ENCODE results near the gene SIX4.
A peak's percentile ranks its signal among the peaks of the same experiment; 100 is the strongest.

SIX4 gene

DNA sequence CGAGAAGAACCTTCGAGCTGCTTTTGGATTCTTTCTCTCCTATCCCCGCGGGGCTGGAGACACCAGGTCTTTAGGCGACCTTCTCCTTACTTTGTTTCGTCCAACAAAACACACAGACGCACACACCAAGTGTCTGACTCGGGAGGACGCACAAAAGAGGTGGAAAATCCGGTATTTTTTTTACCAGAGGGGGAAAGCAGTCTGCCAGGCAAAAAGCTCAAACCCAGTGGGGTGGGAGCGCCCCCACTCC is 2.1 kb downstream of the SIX4 start:
- DNase-seq (ENCODE audit: low read depth in 2 of 2): no peak

DNA sequence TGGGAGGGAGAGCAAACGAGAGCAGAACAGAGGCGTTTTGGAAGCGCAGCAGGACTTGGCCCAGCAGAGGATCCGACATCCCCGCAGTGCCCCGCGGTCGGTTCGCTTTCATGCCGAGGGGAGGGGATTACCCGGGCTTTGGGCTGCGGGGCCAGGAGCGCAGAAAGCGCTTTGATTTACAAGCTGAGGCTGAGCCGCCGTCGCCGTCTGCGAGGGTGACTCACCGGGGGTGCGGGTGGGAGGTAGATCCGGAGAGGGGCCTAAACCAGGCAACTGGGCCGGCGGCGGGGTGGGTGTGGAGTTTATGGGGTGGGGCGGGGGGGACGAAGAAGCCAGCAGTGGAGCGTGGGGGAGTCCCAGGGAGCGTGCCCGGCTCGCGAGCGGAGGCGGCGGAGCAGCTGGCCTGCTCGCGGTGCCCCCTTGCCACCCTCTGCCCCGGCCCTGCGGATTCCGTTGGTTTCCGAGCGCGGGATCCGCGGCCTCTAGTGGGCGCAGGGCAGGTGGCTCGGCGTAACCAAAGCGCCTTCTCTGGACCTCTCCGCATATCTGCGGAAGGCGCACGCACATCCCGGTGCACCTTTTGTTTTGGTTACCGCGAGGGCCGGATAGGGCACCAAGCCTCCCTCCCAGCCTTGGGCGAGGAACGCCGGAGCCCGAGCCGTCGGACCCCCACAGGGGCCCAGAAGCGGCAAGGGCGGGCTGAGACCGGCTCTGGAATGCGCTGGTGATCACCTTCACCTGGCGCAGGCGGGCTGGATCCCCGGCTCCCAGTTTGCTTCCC is 2.6 kb downstream of the SIX4 start:
- DNase-seq (ENCODE audit: low read depth in 2 of 2): no peak

DNA sequence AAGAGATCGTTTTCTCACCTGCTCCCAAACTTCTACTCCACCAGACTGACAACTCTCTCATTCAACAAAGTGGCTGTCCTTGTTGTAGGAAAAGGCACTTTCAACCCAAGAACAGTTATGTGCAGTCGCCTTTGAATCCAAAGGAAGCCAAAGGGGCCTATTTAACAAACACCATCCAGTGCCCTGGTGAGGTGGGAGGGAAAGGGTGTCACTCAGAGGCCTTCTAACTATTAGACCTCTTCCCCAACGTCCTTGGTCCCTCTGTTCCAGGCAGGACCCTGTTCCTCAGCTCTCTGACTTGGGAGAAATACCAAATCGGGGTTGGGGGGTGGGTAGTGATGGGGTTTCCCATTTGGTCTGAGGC is 3.2 kb downstream of the SIX4 start:
- DNase-seq (ENCODE audit: low read depth in 2 of 2): no peak

DNA sequence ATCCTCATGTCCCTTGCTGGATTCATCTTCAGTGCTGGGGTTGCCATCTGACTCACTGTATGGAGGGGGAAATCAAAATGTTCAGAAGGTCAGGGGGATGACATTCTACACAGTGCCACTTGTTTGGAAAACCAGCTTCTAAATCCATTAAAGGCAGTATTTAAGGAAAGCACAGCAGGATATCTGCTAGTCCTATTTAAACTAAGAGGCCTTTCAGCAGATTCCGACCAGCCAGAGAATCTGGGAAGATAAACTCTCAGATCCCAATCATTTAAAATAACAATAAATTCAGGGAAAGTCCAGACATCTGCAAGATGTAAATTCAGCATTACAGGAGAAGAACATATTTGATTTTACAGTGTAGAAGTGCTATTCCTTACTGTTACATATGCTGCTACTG is 3.8 kb downstream of the SIX4 start:
- no peak for DNase-seq (ENCODE audit: low read depth in 2 of 2)

DNA sequence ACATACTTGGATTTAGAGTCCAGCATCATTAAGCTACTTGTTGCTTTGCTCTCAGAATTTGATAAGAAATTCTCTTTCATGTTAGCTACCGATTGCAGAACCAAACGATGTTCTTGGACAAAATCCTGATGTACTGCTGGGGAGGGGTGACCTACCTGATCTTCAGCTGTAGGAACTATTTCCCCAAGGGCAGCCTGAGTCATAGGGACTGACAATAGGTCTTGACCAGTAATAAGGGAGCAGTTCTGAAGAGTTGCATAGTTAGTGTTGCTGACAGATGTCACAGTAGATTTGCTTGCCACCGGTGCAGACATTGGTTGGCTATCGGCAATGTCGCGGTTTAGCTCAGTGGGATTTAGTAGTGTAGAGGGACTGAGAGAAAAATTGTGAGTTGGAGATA is 10.6 kb downstream of the SIX4 start:
- DNase-seq (ENCODE audit: low read depth in 2 of 2): no peak

DNA sequence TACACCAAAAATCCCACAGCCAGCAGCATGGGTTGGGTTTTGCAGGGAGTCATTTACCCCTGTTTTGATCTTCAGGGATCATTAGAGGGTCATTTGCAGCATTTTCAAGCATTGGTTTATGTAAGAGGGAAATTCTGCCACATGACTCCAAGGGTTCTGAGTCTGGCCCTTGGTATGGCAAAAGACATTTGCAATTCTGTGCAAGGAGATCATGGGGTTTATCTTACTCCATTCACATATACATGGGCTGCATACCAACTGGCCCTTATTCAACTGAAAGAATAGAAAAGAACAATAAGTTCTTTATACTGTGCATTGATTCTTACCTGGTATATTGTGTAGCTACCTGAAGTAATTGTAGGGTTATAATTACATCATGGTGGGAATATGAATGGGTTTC is 13.7 kb downstream of the SIX4 start:
- DNase-seq (ENCODE audit: low read depth in 2 of 2): no peak

DNA sequence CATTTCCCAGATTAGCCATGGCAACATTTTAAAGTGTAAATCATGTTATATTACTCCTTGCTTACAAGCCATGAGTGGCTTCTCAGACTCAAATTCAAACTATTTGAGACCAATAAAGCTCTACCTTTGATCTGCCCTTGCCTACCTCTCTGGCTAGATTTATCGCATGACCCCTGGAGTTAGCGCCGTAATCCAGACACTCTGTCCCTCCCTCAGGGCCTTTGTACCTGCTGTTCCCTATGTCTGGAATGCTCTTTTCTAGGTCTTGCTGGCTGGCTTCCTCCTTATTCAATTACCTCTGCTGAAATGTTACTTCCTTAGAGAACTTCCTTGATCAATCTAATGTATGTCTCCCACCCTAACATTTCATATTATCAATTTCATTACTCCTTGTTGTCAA is 16.3 kb downstream of the SIX4 start:
- no peak for DNase-seq (ENCODE audit: low read depth in 2 of 2)

DNA sequence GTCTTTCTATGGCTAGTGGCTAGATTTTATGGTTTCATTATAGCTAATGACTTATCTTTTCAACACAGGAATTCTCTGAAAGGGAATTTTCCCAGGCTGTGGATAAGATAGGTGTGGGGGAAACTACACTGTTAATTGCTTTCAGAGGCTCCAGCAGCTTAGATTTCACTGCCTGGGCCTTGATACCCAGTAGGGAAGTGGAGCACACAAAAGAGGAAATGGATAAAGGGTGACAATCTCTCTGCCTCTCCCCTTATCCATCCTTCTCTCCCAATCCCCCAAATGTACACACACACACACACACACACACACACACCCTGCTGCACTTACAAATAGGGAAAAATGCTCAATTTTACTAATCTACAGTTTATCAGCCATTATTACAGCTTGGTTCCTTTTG is 19.1 kb downstream of the SIX4 start:
- DNase-seq (ENCODE audit: low read depth in 2 of 2): no peak

DNA sequence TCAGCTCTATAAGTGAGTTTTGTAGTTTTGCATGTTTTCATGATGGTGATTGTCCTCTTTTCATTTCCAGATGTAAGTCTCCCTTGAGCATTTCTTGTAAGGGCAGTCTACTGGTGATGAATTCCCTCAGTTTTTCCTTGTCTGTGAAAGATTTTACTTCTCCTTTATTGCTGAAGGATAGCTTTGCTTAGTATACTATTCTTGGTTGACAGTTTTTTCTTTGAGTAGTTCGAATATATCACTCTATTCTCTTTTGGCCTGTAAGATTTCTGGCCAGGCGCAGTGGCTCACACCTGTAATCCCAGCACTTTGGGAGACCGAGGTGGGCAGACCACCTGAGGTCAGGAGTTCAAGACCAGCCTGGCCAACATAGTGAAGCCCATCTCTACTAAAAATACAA is 23.6 kb downstream of the SIX4 start:
- no peak for DNase-seq (ENCODE audit: low read depth in 2 of 2)

DNA sequence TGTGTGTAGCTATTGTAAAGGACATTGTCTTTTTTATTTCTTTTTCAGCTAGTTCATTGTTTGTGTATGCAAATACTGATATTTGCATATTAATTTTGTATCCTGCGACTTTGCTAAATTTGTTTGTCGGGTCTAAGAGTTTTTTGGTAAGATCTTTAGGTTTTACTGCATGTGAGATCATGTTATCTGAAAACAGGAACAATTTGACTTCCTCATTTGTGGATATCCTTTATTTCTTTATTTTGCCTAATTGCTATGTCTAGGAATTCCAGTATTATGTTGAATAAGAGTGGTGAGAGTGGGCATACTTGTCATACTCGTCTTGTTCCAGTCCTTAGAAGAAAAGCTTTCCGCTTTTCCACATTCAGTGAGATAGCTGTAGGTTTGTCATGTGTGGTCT is 28.8 kb downstream of the SIX4 start:
- DNase-seq (ENCODE audit: low read depth in 2 of 2): no peak

DNA sequence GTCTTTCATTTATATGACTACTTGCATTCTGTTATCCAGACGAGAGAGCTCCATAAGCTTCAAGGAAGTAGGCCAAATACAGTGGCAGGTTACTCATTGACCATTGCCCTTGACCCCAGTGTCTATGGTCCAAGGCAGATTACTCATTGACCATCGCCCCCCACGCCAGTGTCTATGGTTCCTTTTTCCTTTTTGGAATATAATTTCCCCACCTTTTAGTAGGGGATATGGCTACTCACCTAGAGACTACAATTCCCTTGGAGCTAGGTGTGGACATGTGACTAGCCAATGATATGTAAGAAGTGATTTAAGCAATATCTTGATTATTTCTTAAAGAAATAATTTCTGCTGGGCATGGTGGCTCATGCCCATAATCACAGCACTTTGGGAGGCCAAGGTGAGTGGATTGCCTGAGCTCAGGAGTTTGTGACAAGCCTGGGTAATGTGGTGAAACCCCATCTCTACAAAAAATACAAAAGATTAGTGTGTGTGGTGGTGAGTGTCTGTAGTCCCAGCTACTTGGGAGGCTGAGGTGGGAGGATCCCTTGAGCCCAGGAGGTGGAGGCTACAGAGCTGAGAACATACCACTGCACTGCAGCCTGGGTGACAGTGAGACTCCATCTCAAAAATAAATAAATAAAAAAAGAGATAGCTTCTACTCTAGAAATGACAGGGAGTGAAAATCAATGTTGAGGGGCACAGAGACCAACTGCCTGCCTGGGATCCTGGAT is 32.6 kb downstream of the SIX4 start:
- no peak for DNase-seq (ENCODE audit: low read depth in 2 of 2)

DNA sequence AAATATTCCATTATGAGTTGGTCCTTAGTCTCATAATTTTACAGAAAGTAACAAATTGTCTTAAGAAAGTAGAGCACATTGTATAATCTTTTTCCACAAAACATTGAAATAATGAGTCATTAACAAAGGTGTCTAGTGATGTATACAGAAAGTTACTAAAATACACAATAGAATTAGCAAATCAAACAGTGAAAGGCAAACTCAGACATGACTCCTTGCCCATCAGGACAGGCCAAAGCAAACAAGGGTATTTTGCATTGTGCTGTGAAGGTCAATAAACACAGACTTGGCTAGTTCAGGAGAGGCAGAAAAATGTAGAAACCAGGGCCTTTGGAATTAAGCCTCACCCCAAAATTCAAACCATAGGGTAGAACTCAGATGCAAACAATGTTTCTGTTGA is 37.3 kb downstream of the SIX4 start:
- DNase-seq (ENCODE audit: low read depth in 2 of 2): no peak

DNA sequence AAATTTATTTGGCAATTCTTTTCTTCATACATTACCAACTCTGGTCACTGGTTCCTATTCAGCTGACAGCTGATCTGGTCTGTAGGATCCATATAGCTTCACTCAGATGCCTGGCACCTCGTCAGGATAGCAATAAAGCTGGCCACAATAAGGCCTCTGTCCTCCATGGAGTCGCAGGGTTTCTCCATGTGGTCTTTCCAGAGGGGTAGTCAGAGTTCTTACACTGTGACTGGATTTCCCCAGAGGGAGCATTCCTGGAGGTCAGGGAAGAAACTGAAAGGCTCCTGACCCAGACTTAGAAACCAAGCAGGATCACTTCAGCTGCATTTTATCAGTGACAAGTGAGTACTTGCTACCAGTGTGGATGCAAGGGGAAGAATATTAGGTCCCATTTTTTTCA is 39.9 kb downstream of the SIX4 start:
- no peak for DNase-seq (ENCODE audit: low read depth in 2 of 2)

DNA sequence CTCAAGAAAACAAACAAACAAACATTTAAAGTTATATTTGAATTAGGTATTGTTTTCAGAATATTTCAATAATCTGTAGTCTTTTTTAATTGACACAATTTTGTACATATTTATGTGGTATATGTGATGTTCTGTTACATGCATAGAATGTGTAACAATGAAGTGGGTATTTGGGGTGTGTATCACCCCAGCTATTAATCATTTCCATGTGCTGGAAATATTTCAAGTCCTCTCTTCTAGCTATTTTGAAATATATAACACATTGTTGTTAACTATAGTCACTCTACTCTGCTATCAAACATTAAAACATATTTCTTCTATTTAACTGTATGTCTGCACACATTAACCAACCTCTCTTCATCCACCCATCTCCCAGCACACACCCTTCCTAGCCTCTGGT is 42.9 kb downstream of the SIX4 start:
- DNase-seq (ENCODE audit: low read depth in 2 of 2): peak in 1 of 2 experiments; percentile 11

DNA sequence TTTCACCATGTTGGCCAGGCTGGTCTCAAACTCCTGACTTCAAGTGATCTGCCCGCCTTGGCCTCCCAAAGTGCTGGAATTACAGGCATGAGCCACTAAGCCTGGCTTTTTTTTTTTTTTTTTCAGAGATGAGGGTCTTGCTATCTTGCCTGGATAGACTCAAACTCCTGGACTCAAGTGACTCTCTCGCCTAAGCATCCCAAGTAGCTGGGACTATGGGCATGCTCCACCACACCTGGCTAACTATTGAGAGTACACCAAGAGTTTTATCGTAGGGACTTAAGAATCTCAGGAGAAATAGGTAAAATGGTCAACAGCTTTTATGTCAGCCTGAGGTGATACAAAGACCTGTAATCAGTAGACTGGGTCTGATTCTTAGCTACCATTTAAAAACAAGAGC is 43.6 kb downstream of the SIX4 start:
- DNase-seq (ENCODE audit: low read depth in 2 of 2): no peak

DNA sequence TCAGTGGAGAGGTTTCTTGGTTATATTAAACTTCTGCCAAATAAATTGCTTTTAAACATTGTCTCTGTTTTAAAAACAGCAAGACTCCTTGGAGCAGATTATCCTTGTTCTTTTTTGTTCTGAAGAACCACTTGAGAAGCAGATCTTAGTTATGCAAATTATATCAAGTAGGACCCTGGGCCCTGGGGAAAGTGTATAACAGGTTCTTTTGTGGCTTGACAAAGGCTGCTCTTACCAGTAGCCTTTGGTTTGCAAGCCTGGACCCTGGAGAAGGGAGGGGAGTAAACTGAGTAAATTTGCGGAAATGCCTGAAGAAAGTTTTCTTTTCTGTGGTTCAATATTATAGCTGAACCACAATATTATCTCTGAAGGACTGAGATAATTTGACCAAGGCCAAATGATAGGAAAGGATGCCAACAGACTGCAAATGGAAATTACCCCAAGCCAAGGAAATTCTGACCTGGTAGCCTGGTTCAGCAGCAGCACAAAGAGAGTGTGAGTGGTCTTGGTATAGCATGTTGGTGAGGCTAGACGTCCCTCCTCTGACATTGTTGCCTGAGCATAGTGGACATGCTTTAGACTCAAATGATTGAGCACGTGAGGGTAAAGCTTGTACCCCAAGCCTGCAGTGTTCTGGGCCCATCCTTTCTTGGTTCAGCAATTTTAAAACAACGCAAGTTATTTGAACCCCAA is 44.4 kb downstream of the SIX4 start:
- no peak for DNase-seq (ENCODE audit: low read depth in 2 of 2)

DNA sequence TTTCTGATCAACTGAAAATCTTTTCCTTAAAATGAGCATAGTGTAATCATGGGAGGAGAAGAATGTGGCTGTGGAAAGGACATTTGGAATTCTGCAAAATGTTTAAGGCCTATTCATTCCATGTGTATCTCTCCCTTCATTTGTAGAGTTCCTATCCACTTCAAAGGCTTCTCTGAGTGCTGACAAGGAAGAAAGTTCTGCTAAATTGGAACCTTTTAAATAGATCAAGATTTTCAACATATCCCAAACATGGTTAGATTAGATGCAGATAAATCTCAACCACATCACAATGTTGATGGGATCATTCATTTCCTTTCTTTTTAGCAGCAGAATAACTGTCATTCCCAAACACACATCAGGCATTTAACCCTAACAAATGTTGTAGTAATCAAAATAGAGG is 46.5 kb downstream of the SIX4 start:
- DNase-seq (ENCODE audit: low read depth in 2 of 2): no peak

DNA sequence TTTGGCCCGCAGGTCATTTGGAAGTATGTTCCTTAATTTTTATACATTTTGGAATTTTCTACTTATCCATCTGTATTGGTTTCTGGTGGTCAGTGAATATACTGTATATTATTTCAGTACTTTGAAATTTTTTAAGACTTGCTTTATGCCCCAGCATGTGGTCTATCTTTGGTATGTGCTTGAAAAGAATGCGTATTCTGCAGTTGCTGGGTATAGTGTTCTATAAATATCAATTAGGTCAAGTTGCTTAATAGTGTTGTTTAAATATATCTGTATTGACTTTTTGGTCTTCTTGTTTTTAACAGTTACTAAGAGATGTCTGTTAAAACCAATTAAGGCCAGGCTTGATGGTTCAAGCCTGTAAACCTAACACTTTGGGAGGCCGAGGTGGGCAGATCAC is 53.2 kb downstream of the SIX4 start:
- no peak for DNase-seq (ENCODE audit: low read depth in 2 of 2)

DNA sequence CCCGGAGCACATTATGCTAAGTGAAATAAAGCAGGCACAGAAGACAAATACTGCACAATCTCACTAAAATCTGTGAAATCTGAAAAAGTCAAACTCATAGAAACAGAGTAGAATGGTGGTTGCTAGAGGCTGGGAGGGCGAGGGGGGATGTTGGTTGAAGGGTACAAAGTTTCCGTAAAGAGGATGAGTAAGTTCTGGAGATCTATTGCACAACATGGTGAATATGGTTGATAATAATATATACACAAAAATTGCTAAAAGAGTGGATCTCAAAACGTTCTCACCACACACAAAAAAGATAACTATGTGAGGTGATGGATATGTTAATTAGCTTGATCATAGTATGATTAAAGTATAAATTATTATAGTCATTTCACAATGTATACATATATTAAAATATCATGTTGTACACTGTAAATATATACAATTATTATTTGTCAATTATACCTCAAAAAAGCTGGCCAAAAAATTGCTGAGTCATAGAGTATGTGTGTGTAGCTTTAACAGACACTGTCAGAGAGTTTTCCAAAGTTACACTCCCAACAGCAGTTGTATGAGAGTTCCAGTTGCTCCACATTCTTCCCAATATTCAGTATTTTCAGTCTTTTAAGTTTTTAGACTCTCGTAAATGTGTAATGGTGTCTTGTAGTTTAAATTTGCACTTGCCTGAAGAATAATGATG is 55.6 kb downstream of the SIX4 start:
- DNase-seq (ENCODE audit: low read depth in 2 of 2): no peak

DNA sequence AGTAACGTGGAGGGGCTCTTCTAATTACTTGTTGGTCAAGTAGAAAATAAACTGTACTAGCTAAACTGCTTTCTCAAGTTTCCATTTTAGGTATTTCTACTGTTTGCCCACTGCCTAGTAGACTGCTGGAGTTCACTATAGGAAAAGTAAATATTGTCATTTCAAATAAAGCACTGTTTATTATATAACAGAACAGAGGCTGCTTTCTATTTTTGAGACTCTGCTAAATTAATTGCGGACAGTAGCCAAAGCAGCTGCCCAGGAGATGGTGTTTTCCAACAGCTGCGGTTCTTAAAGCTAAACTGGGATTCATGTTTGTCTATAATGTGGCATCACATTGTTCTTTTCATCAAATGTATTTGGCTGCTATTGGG is 59.0 kb downstream of the SIX4 start:
- no peak for DNase-seq (ENCODE audit: low read depth in 2 of 2)

DNA sequence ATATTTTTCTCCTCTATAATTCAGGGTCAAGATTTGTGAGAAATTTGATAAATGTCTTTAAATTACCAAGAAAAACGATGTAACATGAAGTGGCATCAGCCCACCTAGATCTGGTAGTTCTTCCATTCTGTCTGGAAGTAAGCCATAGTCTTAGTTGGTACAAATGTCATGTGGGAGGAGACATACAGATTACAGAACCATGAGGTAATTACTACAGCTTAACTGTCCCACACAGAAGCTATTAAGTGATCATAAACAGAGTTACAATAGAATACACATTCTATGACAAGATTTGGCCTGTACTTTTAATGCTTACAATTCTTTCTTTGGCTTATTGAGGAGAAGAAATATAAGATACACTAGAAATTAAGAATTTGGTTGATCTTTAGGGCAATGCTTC is 61.2 kb downstream of the SIX4 start:
- no peak for DNase-seq (ENCODE audit: low read depth in 2 of 2)

DNA sequence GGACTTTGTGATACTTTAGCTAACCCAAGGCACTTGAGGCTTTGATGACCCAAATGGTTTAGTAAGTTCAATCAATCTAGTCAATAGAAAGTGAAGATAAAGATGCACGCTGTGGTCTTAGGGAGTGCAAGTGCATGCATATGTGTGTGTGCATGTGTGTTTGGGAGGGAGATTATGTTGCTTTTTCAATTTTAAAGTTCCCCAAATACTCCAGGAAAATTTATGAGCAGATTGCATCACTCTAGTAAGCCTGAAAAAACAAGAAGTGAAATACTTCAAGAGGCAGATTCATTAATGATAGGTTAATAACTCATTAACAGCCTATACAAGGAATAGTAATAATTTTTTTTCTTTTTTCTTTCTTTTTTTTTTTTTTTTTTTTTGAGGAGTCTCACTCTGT is 62.4 kb downstream of the SIX4 start:
- DNase-seq (ENCODE audit: low read depth in 2 of 2): no peak

Measured in fibroblast of skin of left quadriceps (primary cell).